Stimulated activated CD8-positive, alpha-beta memory T cell treated with anti-CD3 and anti-CD28 coated beads, Interleukin-7, amount 100 ng/mL, for 4 hours (primary cell): Measurements from ENCODE around the gene ORC5.

Source experiments
- DNase-seq, 2 donors: peaks; one replicate each; pipeline ENCODE4 v3.0.0-alpha.2; 2020; ENCODE audit warnings: low read depth in 2 of 2

The ORC5 gene

DNA sequence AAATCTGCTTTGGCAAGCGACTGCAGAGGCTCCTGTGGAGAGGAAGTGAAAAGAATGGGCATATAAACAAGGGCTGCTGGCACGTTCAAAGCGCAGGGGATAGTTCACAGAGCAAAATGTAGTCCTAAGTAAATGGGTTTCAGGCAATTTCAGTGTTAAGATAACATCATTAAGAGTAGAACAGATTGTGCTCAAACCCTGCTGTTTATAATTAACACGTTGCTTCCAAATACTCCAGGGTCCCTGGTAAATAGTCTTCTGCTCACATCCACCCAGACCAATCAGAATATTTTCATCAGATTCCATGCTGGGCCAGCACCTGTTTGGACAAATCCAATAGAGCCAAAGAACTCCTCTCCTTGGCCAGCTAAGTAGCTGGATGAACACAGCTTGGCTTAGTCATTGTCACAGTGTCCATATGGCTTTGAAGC, 81.4 kb downstream of the ORC5 start:
- no peak for DNase-seq

DNA sequence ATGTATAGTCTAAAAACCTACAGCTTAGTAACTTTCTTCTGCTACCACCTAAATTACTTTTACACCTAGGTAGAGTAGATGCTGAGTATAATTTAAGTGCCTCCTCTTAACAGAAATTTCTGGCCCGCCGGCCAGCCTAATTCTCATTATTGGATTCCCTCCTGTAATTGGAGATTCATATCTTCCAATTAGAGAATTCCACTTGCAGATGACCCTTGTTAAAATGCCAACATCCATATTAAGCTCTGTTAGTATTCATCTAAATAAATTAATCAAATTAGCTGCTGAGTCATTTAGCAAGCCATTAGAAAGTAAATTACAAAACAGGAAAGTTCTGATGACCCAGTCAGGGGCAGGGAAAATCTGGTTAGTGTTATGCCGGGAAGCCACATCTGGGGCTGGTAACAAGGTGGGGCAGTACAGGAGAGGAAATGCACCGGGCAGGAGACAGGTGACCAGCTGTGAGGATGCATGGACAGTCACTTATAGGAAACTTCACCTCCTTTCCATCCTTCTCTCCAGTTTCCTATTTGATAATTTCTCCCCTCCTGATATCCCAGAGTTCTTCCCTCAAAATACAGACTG, 82.8 kb downstream of the ORC5 start:
- no peak for DNase-seq

DNA sequence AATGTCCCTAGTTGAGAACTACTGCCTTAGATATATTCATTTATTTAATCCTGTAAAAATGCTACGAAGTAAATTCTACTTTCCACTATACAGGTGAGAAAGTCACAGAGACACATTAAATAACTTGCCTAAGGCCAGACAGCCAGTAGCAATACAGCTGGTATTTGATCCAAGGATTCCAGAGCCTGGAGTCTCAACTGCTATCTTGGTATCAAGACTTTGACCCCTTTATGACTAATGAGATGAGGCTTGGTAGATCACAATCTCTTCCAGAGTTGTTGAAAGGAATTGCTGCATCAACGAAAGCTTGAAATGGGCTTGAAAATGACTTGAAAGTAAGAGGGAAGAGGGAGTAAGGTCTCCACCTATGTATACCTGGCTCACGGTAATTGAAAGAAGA, 83.3 kb downstream of the ORC5 start:
- no peak for DNase-seq

DNA sequence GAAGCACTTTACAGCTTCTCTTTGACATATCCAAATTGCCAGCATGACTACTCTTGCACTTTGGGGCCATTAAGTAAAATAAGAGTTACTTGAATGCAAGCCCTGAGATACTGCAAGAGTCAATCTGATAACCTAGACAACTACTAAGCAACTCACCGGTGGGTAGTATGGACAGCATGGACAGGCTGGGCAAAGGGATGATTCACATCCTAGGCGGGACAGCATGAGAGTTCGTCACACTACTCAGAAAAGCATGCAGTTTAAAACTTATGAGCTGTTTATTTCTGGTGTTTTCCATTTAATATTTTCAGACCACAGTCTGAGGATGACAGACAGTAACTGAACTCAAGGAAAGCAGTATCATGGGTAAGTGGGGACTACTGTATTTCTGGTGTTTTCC, 84.0 kb downstream of the ORC5 start:
- DNase-seq: no peak

DNA sequence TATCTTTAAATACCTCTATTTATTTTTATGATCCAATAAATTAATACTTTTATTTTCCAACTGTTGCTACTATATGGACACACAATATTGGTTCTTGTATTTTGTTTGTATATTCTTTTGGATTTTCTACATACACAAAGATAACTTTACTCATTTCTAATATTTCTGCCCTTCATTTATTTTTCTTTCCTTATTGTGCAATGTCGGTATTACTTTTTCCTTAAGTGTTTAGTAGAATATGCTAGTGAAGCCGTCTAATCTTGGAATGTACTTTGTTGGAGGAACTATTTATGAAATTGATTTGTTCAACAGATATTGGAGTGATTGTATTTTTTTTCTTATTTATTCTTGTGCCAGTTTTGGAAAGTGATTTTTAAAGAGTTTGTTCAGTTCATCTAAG, 94.0 kb downstream of the ORC5 start:
- DNase-seq: no peak

DNA sequence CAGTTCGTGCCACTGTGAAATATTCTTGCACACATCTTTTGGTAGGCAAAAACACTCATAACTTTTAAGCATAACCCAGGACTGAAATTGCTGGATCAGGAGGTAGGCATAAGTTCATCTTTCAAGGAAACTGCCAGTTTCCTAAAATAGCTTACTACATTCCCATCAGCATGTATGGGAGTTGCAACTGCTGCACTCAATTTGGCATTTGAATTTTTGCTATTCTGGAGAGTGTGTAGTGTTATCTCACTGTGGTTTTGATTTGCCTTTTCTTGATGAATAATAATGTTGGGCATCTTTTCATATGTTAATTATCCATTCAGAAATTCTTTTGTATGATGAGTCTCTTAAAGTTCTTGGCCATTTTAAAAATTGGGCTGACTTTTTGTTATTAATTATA, 95.2 kb downstream of the ORC5 start:
- DNase-seq: no peak

DNA sequence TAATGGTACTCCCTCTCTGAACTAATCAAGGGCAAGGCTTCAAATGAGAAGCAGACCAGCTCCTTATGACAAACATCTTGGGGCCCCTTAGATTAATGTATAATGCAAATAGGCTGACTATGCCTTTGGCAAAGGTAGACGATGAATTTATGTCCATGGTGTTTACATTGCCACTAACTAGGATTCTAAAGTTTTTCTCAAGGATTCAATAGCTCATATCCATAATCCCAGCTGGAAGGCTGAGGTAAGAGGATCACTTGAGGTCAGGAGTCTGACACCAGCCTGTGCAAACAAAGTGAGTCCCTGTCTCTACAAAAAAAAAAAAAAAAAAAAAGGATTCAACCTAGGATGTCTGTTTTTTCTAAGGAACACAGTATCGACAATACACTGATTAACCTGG, 96.5 kb downstream of the ORC5 start:
- DNase-seq: no peak

DNA sequence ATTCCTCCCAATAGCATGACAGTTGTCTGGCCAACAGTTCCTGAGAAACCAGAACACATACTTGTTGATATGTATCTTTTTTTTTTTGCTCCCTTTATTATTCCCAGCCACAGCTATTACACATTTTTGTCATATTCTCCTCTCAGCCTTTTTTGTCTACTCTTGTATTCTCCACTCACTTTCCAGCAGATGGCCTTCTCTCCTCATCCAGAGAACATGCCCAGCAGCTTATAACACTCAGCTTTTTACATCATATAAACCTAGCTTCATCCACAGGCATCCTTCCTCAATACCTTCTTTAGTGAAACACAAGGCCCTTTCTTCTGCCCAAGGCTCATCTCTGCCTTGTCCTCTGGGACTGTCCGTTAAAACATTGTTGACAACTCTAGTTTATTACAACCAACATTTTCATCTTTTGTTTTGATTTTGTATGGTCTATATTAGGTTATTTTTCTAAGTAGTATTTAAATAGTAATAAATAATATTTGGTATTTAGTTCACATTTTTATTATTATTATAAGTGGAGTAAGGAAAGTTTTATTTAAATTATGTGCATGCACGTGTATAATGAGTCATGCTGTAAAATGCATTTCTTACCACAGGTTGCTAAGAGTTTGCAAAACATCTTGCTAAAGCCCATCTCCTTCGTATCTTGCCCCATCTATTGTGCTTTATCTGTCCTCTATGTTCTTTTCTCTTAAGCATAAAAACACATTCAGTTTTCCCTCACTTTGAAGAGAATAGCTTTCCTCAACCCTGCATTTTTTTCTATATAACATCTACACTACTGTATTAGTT, 101.5 kb downstream of the ORC5 start:
- DNase-seq: no peak

DNA sequence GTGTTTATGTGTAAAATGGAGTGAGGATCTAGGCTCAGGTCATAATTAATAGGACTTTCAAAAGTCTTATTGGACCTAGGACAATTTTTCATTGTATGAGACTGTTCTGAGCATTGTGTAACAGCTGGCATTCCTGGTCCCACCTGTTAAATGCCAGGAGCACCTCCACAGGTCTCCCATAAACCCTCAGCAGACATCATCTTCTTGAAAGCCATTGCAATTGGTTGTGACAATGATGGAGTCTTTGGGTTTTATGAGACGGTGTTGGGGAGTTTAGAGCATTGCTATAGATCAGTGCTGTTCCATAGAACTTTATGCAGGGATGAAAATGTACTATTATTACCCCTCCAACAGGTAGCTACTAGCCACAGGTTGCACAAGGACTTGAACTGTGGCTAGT, 108.9 kb downstream of the ORC5 start:
- DNase-seq: no peak

DNA sequence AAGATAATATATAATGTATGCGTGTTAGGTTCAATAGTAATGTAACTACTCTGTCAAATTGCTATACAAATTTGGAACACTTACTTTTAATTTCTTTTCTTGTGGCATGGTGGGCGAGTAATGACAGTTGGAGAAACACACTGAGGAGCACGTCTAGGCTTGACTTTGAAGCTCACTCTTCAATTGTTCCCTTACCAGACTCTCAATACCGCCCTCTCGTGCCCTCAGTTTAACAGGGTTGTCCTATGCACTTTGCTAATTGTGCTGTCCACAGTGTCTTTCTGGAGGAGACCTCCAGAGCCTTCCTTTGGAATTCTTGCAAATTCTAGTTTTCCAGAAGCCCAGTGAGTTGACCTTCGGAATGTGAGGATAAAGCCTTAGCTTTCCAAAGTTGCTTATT, 111.1 kb downstream of the ORC5 start:
- DNase-seq: no peak

DNA sequence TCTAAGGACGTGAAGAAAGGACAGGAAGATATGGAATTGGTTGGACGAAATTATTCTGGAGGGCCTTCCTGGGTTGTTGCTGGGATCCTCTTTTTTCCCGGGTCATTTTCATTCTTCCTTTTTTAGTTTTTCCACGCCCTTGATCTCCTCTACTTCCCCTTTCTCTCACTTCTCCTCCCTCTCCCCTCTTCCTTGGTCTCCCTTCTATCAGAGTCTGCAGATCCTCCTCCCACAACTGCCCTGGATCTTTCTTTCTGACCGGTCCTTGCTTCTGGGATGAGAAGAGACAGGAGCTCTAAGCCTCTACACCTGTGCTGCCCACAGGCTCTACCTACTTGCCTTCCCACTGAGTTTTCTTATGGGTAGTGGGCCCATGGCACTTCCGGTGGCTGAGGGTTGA, 114.7 kb downstream of the ORC5 start:
- DNase-seq: no peak

DNA sequence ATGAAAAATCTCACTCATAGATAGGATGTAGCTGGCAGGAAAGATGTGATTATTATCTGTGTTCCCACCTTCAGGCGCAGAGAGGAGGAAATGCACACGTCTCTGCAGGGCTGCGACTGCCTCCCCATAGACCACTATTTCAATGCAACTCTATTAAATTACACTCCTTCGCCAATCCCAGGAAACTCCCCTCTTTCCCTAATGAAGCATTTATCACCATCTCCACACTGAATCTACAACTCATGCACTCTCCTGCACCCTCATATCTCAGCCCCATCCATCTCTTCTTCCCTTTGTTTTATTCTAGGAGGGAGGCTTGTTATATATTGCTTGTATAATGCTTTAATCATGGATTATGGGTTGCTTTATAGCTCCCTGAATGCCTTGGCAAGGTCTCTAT, 116.6 kb downstream of the ORC5 start:
- DNase-seq: no peak

DNA sequence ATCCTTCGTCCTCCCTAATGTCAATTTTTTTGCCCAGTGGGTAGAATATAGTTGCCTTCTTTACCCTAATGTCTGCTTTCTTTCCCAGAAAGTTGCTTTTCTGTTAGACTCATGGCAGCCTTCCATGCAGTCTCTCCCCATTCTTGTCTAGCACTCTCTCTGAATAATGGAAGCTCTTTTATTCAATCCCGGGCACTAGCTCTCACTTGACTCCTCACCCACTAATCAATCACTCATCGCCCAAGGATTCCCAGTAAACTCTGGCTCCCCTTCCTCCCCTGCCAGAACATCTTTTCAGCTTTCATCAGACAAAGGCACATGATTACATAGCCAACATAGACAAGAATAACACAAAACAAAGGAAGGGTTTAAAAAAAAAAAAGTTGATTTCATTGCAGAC, 118.2 kb downstream of the ORC5 start:
- DNase-seq: no peak

DNA sequence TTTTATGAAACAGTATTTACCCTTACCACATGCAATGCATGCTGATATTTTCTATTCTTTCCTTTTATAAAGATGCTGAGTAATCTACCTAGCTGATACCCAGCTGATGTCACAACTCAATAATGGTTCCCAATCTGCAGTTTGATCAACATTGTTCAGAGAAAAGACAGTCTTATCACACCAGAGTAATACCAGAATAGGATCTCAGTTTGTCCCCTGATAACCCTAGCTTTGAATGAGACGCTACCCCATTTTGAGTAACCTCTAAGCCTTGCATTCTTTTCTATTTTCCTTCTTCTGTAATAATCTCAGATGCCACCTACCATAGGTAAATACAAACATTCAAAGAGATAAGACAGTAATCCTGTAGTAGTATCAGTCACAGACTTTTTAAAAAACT, 118.8 kb downstream of the ORC5 start:
- no peak for DNase-seq
